Chondrocyte (in vitro differentiated cells): ENCODE results near the gene PROX2. TPM values are rescaled to one million over a fixed set of nuclear protein-coding genes. Genes with fewer than 3 reads are reported as not detected.

Source experiments
- DNase-seq: peaks from one replicate; pipeline ENCODE4 v3.0.0; 2021; ENCODE audit warnings: mixed read lengths, low spot score
- H3K27ac Mint-ChIP-seq: one replicate; pipeline ENCODE4 v1.8.0; 2021; ENCODE audit warnings: mild to moderate bottlenecking, moderate library complexity, mixed read lengths; ENCODE audit not compliant: unreplicated experiment
- H3K27me3 Mint-ChIP-seq: 2 replicates; pipeline ENCODE4 v1.8.0; 2021; ENCODE audit warnings: low read depth, mixed read lengths
- H3K36me3 Mint-ChIP-seq: 2 replicates; pipeline ENCODE4 v1.8.0; 2021; ENCODE audit warnings: low read depth, mixed read lengths
- H3K4me1 Mint-ChIP-seq: 2 replicates; pipeline ENCODE4 v1.8.0; 2021; ENCODE audit warnings: low read depth, mild to moderate bottlenecking, mixed read lengths
- H3K4me3 Mint-ChIP-seq: one replicate; pipeline ENCODE4 v1.8.0; 2021; ENCODE audit warnings: mild to moderate bottlenecking, moderate library complexity, mixed read lengths; ENCODE audit not compliant: unreplicated experiment
- H3K9me3 Mint-ChIP-seq: 2 replicates; pipeline ENCODE4 v1.8.0; 2021; ENCODE audit warnings: low read depth, mixed read lengths
- total RNA-seq: library from RNA; stranded (reverse); gene quantifications from 3 replicates; pipeline ENCODE4 v1.2.1, GENCODE V29; 2021
- TF ChIP-seq, protein P1 (sequence below): fragments of 200-600 bp; sonication (generic); IDR thresholded peaks from 2 replicates; pipeline ENCODE4 v1.5.0; 2021; ENCODE audit warnings: antibody characterized with exemption, mild to moderate bottlenecking, moderate library complexity

PROX2 gene
- total RNA-seq, 1 donor from 2014 or later: not detected

DNA sequence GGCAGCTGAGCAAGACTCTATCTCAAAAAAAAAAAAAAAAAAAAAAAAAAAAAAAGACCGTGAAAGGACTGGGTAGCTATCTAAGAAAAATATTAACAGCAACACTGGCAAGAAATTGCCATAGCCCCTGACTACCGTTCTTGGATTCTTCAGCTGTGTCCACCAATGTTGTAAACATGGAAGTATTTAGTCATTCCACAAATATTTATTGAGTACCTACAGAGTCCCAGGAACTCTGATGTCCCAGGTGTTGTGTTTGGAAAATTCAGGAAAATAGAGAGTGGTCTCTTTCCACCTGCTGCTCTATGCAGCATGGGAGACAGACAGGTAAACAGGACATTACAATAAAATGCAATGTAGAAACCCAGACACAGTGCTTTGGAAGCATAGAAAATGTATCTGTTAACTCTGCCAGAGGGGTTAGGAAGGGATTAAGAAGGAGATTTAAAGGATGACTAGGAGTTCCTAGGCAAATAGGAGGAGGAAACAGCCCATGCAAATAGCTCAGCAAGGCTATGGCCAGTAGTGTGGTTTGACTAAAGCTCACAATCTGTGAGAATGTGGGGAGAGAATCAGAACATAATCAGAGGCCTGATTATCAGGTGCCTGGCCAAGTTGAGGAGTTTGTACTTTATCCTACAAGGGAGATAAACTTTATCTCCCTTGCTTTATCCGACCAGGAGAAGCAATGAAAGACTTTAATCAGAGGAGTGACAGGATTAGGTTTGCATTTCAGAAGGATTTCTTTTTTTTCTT lies 3.7 kb upstream of the PROX2 start:
- Mint-ChIP-seq H3K27ac (no peak overlapping the region), H3K4me3 (no peak overlapping the region), H3K27me3 (no peaks in the 10 kb centered on the region), H3K36me3 (no peaks in the 10 kb centered on the region), H3K4me1 (peaks cover 32% of the 10 kb centered on the region), H3K9me3 (no peaks in the 10 kb centered on the region)
- DNase-seq: no peak
- TF ChIP-seq, protein P1, sequence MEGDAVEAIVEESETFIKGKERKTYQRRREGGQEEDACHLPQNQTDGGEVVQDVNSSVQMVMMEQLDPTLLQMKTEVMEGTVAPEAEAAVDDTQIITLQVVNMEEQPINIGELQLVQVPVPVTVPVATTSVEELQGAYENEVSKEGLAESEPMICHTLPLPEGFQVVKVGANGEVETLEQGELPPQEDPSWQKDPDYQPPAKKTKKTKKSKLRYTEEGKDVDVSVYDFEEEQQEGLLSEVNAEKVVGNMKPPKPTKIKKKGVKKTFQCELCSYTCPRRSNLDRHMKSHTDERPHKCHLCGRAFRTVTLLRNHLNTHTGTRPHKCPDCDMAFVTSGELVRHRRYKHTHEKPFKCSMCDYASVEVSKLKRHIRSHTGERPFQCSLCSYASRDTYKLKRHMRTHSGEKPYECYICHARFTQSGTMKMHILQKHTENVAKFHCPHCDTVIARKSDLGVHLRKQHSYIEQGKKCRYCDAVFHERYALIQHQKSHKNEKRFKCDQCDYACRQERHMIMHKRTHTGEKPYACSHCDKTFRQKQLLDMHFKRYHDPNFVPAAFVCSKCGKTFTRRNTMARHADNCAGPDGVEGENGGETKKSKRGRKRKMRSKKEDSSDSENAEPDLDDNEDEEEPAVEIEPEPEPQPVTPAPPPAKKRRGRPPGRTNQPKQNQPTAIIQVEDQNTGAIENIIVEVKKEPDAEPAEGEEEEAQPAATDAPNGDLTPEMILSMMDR: no peak

DNA sequence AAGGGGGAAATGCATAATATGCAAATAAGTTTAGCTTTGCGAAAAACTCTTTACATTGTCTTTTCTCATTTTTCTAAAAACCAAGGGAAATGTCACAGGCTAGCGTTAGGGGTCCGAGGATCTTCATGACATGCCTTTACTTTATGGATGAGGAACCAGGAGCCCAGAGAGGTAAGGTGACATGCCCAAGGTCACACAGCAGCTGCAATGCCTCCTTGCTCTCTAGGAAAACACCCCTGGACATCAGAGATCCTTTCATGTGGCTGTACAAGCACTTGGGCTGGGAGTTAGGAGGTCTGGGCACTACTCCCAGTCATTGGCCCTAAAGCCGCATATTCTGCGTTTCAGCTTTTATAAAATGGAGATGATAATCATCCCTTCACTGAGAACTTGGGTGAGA lies 741 bp downstream of the PROX2 start:
- DNase-seq: no peak
- Mint-ChIP-seq H3K27me3 (no peaks in the 10 kb centered on the region), H3K9me3 (no peaks in the 10 kb centered on the region), H3K4me3 (no peak overlapping the region), H3K4me1 (peaks cover 4% of the 10 kb centered on the region), H3K27ac (no peak overlapping the region), H3K36me3 (no peaks in the 10 kb centered on the region)
- TF ChIP-seq, protein P1: no peak

DNA sequence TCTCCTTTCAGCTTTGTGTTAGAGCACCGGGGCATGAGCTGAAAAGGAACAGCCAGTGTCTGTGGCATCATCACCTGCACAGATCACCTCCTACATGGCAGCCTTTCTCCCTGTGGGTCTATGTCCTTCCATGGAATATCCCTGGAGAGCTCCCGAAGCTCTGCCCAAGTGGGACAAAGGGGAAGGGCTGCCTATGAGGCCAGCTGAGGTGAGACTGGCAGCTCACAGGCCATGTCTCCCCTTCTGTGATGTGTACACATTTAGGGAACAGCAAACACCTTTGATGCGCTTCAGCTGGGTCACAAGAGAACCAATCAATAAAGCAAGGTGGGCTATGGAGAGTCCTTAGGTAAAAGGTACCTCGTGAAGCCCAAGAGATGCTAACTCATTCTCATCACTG lies 4.1 kb downstream of the PROX2 start:
- H3K4me3 Mint-ChIP-seq: no peak overlapping the region
- DNase-seq: no peak
- peaks cover 5% of the 10 kb centered on the region for H3K4me1 Mint-ChIP-seq
- TF ChIP-seq, protein P1: no peak
- no peaks in the 10 kb centered on the region for H3K36me3 Mint-ChIP-seq
- no peaks in the 10 kb centered on the region for H3K27me3 Mint-ChIP-seq
- no peaks in the 10 kb centered on the region for H3K9me3 Mint-ChIP-seq
- no peak overlapping the region for H3K27ac Mint-ChIP-seq

DNA sequence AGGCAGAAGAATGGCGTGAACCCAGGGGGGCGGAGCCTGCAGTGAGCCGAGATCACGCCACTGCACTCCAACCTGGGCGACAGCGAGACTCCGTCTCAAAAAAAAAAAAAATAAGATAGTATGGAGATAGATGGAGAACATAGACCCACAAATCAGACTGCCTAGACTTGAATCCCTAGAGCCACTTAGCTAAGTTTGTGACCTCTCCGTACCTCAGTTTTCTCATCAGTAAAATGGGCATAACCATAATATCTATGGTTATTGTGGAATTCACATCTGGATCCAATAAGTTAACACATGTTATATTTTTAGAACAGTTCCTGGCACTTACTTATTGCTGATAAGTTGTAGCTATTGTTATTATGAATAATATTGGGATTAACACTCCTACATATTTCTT lies 7.2 kb downstream of the PROX2 start:
- peaks cover 5% of the 10 kb centered on the region for H3K4me1 Mint-ChIP-seq
- TF ChIP-seq, protein P1: no peak
- no peaks in the 10 kb centered on the region for H3K36me3 Mint-ChIP-seq
- DNase-seq: no peak
- H3K27ac Mint-ChIP-seq: no peak overlapping the region
- H3K4me3 Mint-ChIP-seq: no peak overlapping the region
- H3K9me3 Mint-ChIP-seq: no peaks in the 10 kb centered on the region
- H3K27me3 Mint-ChIP-seq: peaks cover 2% of the 10 kb centered on the region

DNA sequence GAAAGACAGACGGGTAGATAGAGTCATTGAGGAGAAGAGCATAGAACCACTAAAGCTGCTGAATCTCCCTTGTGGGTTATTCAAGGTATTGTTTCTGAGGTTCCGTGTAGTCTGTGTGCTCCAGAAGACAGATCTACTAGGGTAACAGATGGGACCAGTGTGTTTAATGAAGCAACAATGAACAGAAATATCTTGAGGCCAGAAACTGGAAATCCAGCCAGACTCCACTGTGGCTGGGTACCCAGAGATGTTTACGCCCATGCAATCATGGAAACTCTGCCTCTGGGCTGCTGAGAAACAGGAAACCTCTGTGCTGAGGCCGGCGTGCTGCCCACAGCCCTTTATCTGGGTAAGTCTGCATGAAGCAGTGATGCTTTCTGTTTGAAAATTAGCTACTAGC lies 8.3 kb downstream of the PROX2 start:
- Mint-ChIP-seq H3K4me1 (peaks cover 5% of the 10 kb centered on the region), H3K4me3 (no peak overlapping the region), H3K27ac (no peak overlapping the region), H3K36me3 (no peaks in the 10 kb centered on the region), H3K27me3 (peaks cover 2% of the 10 kb centered on the region), H3K9me3 (no peaks in the 10 kb centered on the region)
- TF ChIP-seq, protein P1: no peak
- no peak for DNase-seq
